Right kidney (tissue), 1 donor: ENCODE measurements around the gene ARHGAP30.
"Not testable (repeated sequence)": the region's sequence is repeated elsewhere in the genome, so short reads cannot be mapped to it uniquely, and the experiment has no call there.

Source experiments
- DNase-seq: peaks from one replicate; pipeline ENCODE4 v3.0.0-alpha.2; 2016

ARHGAP30 gene

GRCh38 chr1:161069241-161069640 is 450 bp downstream of the ARHGAP30 start:
- DNase-seq: no peak

- no peak for DNase-seq
Observed at GRCh38 chr1:161068306-161069234, 1.1 kb downstream of the ARHGAP30 start.

- DNase-seq: no peak
Observed at GRCh38 chr1:161066694-161067093, 3.0 kb downstream of the ARHGAP30 start.

- not testable (repeated sequence) for DNase-seq
Observed at GRCh38 chr1:161065681-161066080, 4.0 kb downstream of the ARHGAP30 start.

GRCh38 chr1:161063936-161064335 is 5.8 kb downstream of the ARHGAP30 start:
- not testable (repeated sequence) for DNase-seq

- DNase-seq: no peak
Observed at GRCh38 chr1:161061419-161061818, 8.3 kb downstream of the ARHGAP30 start.

GRCh38 chr1:161059293-161059692 is 10.4 kb downstream of the ARHGAP30 start:
- no peak for DNase-seq

GRCh38 chr1:161054805-161055204 is 14.9 kb downstream of the ARHGAP30 start:
- no peak for DNase-seq

GRCh38 chr1:161054232-161054631 is 15.5 kb downstream of the ARHGAP30 start:
- DNase-seq: no peak

- DNase-seq: no peak
Observed at GRCh38 chr1:161052899-161053298, 16.8 kb downstream of the ARHGAP30 start.

- DNase-seq: no peak
Observed at GRCh38 chr1:161051219-161051618, 18.5 kb downstream of the ARHGAP30 start.

- no peak for DNase-seq
Observed at GRCh38 chr1:161048949-161049722, 20.6 kb downstream of the ARHGAP30 start.

- no peak for DNase-seq
Observed at GRCh38 chr1:161047436-161048420, 22.0 kb downstream of the ARHGAP30 start.

- no peak for DNase-seq
Observed at GRCh38 chr1:161046605-161047228, 23.0 kb downstream of the ARHGAP30 start.

GRCh38 chr1:161045736-161046604 is 23.7 kb downstream of the ARHGAP30 start, which contains the start of gene USF1:
TSS of gene USF1 (minus strand) at chr1:161045977. CDS start at chr1:161043275, 2,702 bp downstream.
- peak; percentile 97 for DNase-seq

- DNase-seq: peak; percentile 95
Observed at GRCh38 chr1:161044908-161045735, 24.6 kb downstream of the ARHGAP30 start.

GRCh38 chr1:161044535-161044907 is 25.2 kb downstream of the ARHGAP30 start:
- no peak for DNase-seq

- DNase-seq: no peak
Observed at GRCh38 chr1:161039546-161039945, 30.1 kb downstream of the ARHGAP30 start.

- no peak for DNase-seq
Observed at GRCh38 chr1:161039154-161039545, 30.5 kb downstream of the ARHGAP30 start.
